Lower leg skin (tissue), 3 donors: ENCODE results near the gene TAF7.

Experiments used
- CTCF ChIP-seq, 3 donors: fragments of 450-650 bp; IDR thresholded peaks; one replicate each; pipeline ENCODE4 v1.5.1; 2016; ENCODE audit warnings: antibody characterized with exemption in 3 of 3, mild to moderate bottlenecking in 3 of 3, moderate library complexity in 2 of 3
- POLR2A ChIP-seq, 2 donors: fragments of 450-650 bp; IDR thresholded peaks; one replicate each; pipeline ENCODE4 v1.6.1; 2016 to 2017; ENCODE audit warnings: antibody characterized with exemption in 2 of 2, mild to moderate bottlenecking in 1 of 2, moderate library complexity in 1 of 2

- TF ChIP-seq CTCF (IDR thresholded peaks at IDR 0.05) (no peak), POLR2A (IDR thresholded peaks at IDR 0.05) (no peak)
Measured at GRCh38 chr5:141363952-141364660, 43.5 kb upstream of the TAF7 start, which contains the start of gene PCDHGA5.
